GM23248 (cell line): Measurements from ENCODE around the gene ANHX.

Experiments
- EZH2 ChIP-seq: fragments of 200-600 bp; sonication (generic); IDR thresholded peaks from 2 replicates; pipeline ENCODE4 v1.6.1; 2018; ENCODE audit warnings: antibody characterized with exemption, mild to moderate bottlenecking; ENCODE audit not compliant: insufficient read depth, poor library complexity, severe bottlenecking
- EZH2phosphoT487 ChIP-seq: fragments of 200-600 bp; sonication (generic); IDR thresholded peaks from 2 replicates; pipeline ENCODE4 v1.6.1; 2018; ENCODE audit warnings: antibody characterized with exemption, moderate library complexity, mild to moderate bottlenecking, low read depth; ENCODE audit not compliant: insufficient read depth

GRCh38 chr12:133251732-133252131 is 16.1 kb upstream of the ANHX start:
- TF ChIP-seq EZH2 (no peak), EZH2phosphoT487 (no peak)
